ENCODE data around the gene TRUB1.

DNA sequence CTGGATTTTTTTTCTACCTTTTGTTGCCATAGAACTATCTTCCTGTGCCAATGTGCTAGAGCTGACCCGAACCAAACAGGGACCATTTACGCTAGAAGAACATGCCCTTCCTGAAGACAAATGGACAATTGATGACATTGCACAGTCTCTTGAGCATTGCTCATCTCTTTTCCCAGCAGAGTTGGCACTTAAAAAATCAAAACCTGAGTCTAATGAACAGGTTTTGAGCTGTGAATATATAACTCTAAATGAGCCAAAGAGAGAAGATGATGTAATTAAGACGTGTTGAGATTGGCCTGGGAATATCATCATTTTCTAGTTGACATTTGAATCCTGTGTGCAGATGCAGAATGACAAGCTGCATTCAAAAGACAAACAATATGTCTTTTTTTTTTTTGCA, 37.1 kb downstream of the TRUB1 start:
- TF ChIP-seq EZH2 (IDR thresholded peaks at IDR 0.05; ENCODE audit: insufficient read depth, poor library complexity, severe bottlenecking) (no peak), EZH2phosphoT487 (IDR thresholded peaks at IDR 0.05; ENCODE audit: insufficient read depth, low read depth) (no peak)
